ENCODE results near the gene KDM8.

Gene KDM8

DNA sequence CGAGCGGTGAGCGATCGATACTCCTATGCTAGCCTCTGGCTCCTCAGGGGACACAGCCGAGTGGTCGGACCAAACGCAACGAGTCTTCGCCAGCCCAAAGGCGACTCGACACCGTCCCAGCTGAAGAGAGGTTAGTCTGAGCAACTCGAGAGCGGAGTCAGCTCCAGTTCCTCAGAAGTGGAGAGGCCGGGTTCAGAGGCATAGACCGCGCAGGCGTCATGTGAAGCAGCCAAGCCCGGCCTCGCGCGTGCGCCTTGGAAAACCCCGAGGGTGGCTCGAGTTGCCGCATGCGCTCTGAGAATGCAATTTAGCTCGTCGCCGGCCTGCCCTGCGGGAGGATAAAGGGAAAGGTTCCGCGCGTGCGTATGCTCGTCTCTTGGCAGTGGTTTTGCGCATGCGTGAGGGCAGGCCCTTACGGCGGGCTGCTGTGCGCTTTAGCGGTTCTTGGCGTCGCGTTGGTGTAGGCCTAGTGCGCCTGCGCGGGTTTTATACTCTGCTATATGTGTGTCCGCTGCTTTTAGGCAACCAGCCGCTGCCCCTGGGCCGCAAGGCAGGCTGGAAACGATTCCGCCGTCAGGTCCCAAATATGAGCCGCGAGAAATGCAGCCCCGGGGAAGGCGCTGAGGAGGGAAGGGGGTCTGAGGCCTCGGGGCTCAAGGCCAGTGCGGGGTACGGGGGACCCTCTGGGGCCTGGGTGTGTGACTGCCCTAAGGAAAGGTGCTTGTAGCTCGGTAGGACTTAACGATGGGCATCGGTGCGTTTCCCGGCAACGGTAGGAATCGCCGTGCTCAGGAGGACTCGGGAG is at the start of gene KDM8:
Gene KDM8 (plus strand): TSS at position 20 of the 805 bp plus-strand sequence. CDS start 6,598 bp downstream, outside the sequence.
- peak; percentile 100 for DNase-seq
- in situ Hi-C loops (cut with HindIII; ENCODE audit: low pct_ligation_motif_present, low pct_unique_long_range_greater_than_20kb, low sequenced_read_pairs) = no loop called here

DNA sequence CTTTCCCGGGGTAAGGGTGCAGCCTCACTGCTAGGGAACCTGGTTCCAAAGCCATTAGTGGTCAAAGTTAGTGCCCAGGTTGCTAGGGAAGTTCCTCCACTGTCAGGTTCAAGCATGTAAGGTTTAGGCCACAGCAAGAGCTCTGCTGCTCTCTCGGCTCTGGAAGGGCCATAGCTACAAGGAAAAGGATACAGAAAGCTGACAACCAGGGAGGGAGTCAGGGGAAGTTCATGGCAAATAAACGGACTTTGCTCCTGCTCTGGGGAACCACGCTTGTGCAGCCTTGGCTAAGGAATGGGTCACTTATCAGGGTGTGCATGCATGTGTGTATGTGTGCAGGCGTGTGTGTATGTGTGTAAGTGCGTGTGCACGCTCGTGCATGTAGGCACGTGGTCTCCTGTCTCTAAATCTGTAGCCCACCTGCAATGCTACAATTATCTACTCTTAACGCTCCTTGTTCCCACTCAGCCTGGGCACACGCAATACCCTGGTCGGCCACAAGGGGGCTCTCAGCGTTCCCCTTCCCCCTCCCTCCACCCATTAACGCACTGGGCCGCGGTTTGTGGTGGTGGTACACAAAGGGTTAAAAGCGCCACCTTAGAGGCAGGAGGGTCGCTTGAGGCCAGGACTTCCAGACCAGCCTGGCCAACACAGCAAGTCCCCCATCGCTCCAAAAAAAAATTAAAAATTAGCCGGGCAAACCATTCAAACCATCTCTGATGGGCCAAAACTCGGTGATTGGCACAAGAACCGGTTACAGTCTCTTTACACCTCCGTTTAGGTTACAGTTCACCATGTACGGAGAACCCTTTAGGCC is 48.4 kb upstream of the KDM8 start:
- in situ Hi-C loops (cut with HindIII; ENCODE audit: low pct_ligation_motif_present, low pct_unique_long_range_greater_than_20kb, low sequenced_read_pairs) = loop anchor here (25.0 kb wide), 1 partner anchor 232 kb away; no protein-coding TSS in a partner anchor
- DNase-seq = peak; percentile 41

- DNase-seq = no peak
- in situ Hi-C loops (cut with HindIII; ENCODE audit: low pct_ligation_motif_present, low pct_unique_long_range_greater_than_20kb, low sequenced_read_pairs) = loop anchor here (25.0 kb wide), 1 partner anchor 231 kb away; no protein-coding TSS in a partner anchor
Observed at GRCh38 chr16:27156579-27156978, 46.7 kb upstream of the KDM8 start.

DNA sequence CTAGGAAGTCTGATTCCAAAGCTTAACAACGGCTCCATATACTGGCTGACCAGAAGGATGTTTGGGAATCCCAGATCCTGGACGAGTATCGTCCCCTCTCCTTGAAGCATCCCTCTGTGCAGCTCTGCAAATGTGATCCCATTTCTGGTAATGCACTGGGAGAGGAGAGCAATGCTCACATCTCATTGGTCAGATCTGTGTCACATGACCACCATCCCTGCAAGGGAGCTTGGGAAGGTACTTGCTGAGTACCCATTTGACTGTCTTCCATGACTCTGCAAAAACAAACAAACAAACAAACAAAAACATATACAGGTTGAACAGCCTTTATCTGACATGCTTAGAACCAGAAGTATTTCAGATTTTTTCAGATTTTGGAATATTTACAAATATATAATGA is 41.9 kb upstream of the KDM8 start:
- DNase-seq = no peak
- in situ Hi-C loops (cut with HindIII; ENCODE audit: low pct_ligation_motif_present, low pct_unique_long_range_greater_than_20kb, low sequenced_read_pairs) = loop anchor here (25.0 kb wide), 1 partner anchor 226 kb away; no protein-coding TSS in a partner anchor

- in situ Hi-C loops (cut with HindIII; ENCODE audit: low pct_ligation_motif_present, low pct_unique_long_range_greater_than_20kb, low sequenced_read_pairs) = loop anchor here (25.0 kb wide), 1 partner anchor 223 kb away; no protein-coding TSS in a partner anchor
Observed at GRCh38 chr16:27164352-27164751, 39.0 kb upstream of the KDM8 start.

GRCh38 chr16:27165576-27165975 is 37.8 kb upstream of the KDM8 start:
- DNase-seq = no peak
- in situ Hi-C loops (cut with HindIII; ENCODE audit: low pct_ligation_motif_present, low pct_unique_long_range_greater_than_20kb, low sequenced_read_pairs) = loop anchor here (25.0 kb wide), 1 partner anchor 222 kb away; no protein-coding TSS in a partner anchor

More at GRCh38 chr16:27164352-27164751, 39.0 kb upstream of the KDM8 start:
- DNase-seq = no peak

DNA sequence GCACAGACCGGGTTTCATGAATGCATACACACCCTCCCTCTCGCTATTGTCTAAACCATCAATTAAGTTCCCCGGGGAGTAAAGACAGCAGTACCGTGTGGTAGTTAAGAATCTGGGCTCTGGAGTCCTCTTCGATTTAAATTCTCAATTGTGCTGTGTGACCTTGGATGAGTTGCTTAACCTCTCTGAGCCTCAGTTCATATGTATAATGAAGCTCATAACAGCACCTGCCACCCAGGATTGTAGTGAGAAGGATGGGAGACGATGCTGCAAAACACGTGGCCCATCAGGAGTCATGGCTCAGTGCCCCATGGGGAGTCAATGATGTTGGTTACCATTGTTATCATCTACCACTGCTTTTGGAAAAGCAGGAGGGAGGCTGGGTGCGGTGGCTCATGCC is 34.5 kb upstream of the KDM8 start:
- no peak for DNase-seq
- in situ Hi-C loops (cut with HindIII; ENCODE audit: low pct_ligation_motif_present, low pct_unique_long_range_greater_than_20kb, low sequenced_read_pairs) = loop anchor here (25.0 kb wide), 1 partner anchor 219 kb away; no protein-coding TSS in a partner anchor

- in situ Hi-C loops (cut with HindIII; ENCODE audit: low pct_ligation_motif_present, low pct_unique_long_range_greater_than_20kb, low sequenced_read_pairs) = loop anchor here (25.0 kb wide), 1 partner anchor 218 kb away; no protein-coding TSS in a partner anchor
- DNase-seq = peak; percentile 33
Observed at GRCh38 chr16:27169511-27170071, 33.7 kb upstream of the KDM8 start.

DNA sequence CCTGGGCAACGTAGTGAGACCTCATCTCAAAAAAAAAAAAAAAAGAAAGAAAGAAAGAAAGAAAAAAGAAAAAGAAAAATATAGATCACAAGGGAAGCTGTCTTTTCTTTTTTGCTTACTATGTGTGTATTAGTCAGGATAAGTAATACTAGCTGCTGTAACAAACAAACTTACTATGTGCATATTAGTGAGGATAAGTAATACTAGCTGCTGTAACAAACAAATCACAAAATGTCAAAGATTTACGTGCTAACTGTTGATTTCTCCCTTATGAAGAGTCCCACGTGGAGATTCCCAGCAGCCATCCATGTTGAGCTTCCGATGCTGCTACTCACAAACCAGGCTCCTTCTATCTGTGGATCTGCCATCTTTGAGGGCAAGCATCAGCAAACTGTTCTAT is 31.7 kb upstream of the KDM8 start:
- in situ Hi-C loops (cut with HindIII; ENCODE audit: low pct_ligation_motif_present, low pct_unique_long_range_greater_than_20kb, low sequenced_read_pairs) = loop anchor here (25.0 kb wide), 1 partner anchor 216 kb away; no protein-coding TSS in a partner anchor
- no peak for DNase-seq

DNA sequence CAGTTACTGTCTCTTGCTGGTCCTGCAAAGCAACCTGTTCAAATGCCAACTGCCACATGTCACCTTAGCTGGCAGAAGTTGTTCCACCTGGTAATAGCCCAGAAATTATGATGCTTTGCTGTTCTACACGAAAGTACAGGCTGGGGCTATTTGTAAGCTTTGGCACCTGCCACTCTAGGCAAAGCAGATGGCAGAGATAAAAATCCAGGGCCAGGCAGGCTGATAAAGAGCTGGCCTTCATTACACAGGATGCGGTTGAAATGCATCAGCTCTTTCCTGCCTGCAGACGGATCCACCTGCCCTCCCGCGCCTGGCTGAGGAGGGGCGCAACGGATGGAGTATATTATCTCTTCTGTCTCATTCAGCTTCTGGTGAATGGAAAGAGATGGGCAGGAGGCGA is 29.3 kb upstream of the KDM8 start:
- no peak for DNase-seq
- in situ Hi-C loops (cut with HindIII; ENCODE audit: low pct_ligation_motif_present, low pct_unique_long_range_greater_than_20kb, low sequenced_read_pairs) = loop anchor here (25.0 kb wide), 1 partner anchor 213 kb away; no protein-coding TSS in a partner anchor

- in situ Hi-C loops (cut with HindIII; ENCODE audit: low pct_ligation_motif_present, low pct_unique_long_range_greater_than_20kb, low sequenced_read_pairs) = loop anchor here (25.0 kb wide), 1 partner anchor 213 kb away; no protein-coding TSS in a partner anchor
- DNase-seq = no peak
Observed at GRCh38 chr16:27174798-27175197, 28.5 kb upstream of the KDM8 start.

DNA sequence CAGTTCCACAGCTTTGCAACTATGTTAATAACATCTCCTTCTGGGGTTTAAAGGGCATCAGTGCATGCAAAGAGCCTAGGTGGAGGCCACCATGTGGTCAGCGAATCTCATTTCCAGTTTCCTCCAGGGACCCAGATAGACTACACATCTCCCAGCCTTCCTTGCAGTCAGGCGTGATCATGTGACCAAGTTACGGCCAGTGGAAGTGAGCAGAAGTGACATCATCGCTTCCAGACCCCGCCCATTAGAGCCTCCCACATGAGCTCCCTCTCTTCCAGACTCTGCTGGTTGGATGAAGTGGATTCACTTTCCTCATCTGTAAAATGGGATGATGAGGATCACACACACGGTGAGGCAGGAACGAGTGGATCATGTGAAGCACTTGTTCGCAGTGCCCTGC is 27.4 kb upstream of the KDM8 start:
- in situ Hi-C loops (cut with HindIII; ENCODE audit: low pct_ligation_motif_present, low pct_unique_long_range_greater_than_20kb, low sequenced_read_pairs) = no loop called here

GRCh38 chr16:27177031-27177774 is 26.1 kb upstream of the KDM8 start:
- in situ Hi-C loops (cut with HindIII; ENCODE audit: low pct_ligation_motif_present, low pct_unique_long_range_greater_than_20kb, low sequenced_read_pairs) = no loop called here

More for the DNA sequence above, 27.4 kb upstream of the KDM8 start:
- DNase-seq = no peak

DNA sequence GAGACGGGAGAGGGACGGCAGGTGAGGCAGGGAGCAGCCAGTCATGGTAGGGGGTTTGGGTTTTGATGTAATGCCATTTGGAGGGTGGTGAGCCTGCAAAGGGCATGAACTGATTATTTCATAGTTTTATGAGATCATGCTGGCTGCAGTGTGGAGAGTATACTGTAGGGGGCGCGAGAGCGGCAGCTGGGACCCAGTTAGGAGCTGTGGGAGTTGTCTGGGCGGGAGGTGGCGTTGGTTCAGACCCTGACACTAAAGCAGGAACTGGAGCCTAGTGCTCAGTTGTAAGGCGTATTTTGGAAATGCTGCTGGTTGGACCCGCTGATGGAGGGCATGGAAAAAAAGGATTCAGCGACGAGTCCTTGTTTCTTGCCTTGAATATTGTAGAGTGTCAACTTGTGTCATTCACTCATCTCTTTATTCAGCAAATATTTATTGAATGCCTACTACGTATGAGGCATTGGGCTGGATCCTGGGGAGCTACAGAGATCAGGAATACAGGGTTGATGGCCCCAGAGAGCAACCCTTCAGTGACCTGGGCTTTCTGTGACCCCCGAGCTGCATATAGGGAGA is 23.7 kb upstream of the KDM8 start:
- peak; percentile 79 for DNase-seq
- in situ Hi-C loops (cut with HindIII; ENCODE audit: low pct_ligation_motif_present, low pct_unique_long_range_greater_than_20kb, low sequenced_read_pairs) = no loop called here

More at GRCh38 chr16:27177031-27177774, 26.1 kb upstream of the KDM8 start:
- peak; percentile 51 for DNase-seq

GRCh38 chr16:27181019-27181790 is 22.1 kb upstream of the KDM8 start:
- DNase-seq = no peak
- in situ Hi-C loops (cut with HindIII; ENCODE audit: low pct_ligation_motif_present, low pct_unique_long_range_greater_than_20kb, low sequenced_read_pairs) = no loop called here

DNA sequence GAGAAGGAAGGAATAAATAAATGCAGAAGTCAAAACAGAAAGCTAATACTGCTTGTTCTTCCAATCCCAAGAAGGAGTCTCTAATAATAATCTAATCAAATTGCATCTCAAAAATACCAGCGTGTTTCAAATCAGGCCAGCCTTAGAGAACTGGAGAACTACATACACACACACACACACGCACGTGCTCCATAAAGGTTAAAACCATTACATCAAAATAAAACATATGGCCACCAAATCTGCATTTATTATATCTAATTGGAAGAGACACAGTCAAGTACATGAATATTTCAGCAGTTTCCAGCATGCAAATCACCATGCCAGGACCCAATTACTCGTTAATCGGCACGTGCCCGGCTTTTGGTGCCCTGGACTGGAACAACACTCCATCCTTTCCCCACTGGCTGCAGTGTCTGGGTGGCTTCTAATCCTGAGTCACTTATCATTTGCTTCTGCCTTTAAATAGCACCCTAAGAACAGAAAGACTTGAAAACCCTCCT is 20.4 kb upstream of the KDM8 start:
- DNase-seq = no peak
- in situ Hi-C loops (cut with HindIII; ENCODE audit: low pct_ligation_motif_present, low pct_unique_long_range_greater_than_20kb, low sequenced_read_pairs) = no loop called here

DNA sequence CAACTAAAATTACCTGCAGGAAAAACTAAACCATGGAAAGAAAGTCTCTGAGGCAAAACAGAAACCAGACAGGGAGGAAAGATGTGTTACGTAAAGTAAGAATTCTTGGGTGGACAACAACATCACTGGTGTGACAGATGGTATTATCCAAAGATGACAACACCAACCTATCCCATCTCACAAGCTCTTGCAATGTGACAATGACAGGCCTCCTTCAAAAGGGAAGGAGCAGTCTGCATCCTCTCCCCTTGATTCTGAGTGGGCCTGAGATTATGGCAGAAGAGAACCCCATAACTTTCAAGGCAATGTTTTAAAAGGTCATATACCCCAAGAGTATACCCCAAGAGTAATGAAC is 17.6 kb upstream of the KDM8 start:
- no peak for DNase-seq
- in situ Hi-C loops (cut with HindIII; ENCODE audit: low pct_ligation_motif_present, low pct_unique_long_range_greater_than_20kb, low sequenced_read_pairs) = no loop called here
